Activated T-cell treated with anti-CD3 and anti-CD28 coated beads, Interleukin-2, amount 50 U/mL, for 72 hours (primary cell): ENCODE data around the gene KCNF1. TPM values are rescaled to one million over a fixed set of nuclear protein-coding genes. Genes with fewer than 3 reads are reported as not detected.

ENCODE experiments used
- ATAC-seq, 2 donors: fragments of 150-1000 bp; cut with Tn5 transposase; replicated peaks in 1 of 2; 2 replicates each; pipeline ENCODE4 v1.10.0; 2021; ENCODE audit warnings: moderate library complexity in 2 of 2, mild to moderate bottlenecking in 1 of 2
- DNase-seq, 2 donors: peaks; one replicate each; pipeline ENCODE4 v3.0.0; 2021 to 2022; ENCODE audit warnings: mixed read lengths in 1 of 2
- H3K27ac Mint-ChIP-seq: one replicate; pipeline ENCODE4 v1.8.0; 2022; ENCODE audit warnings: mild to moderate bottlenecking, moderate library complexity, mixed read lengths
- H3K27me3 Mint-ChIP-seq: one replicate; pipeline ENCODE4 v1.8.0; 2022; ENCODE audit warnings: low read depth, mixed read lengths
- H3K36me3 Mint-ChIP-seq, 2 donors: one replicate each; pipeline ENCODE4 v1.8.0; 2022; ENCODE audit warnings: mixed read lengths in 2 of 2, mild to moderate bottlenecking in 1 of 2; ENCODE audit not compliant: insufficient read depth in 2 of 2
- H3K4me1 Mint-ChIP-seq: one replicate; pipeline ENCODE4 v1.8.0; 2022; ENCODE audit warnings: low read depth, mixed read lengths
- H3K4me3 Mint-ChIP-seq, 2 donors: one replicate each; pipeline ENCODE4 v1.8.0; 2022; ENCODE audit warnings: mild to moderate bottlenecking in 2 of 2, mixed read lengths in 2 of 2, moderate library complexity in 2 of 2
- H3K9me3 Mint-ChIP-seq, 2 donors: one replicate each; pipeline ENCODE4 v1.8.0; 2022; ENCODE audit warnings: mixed read lengths in 2 of 2
- total RNA-seq, 2 donors: library from RNA; stranded (reverse); gene quantifications; one replicate each; pipeline ENCODE4 v1.2.3, GENCODE V29; 2022

The KCNF1 gene
- total RNA-seq: not detected

GRCh38 chr2:10911291-10912075, at the start of gene KCNF1:
TSS of gene KCNF1 (plus strand) at chr2:10911934. CDS start at chr2:10912427, 493 bp downstream.
- no peaks in the 10 kb centered on the region for H3K9me3 Mint-ChIP-seq
- peaks cover 6% of the 10 kb centered on the region for H3K4me1 Mint-ChIP-seq
- peak within 1 kb of the TSS in 1 of 2 donors; percentile 61 for H3K4me3 Mint-ChIP-seq
- H3K27ac Mint-ChIP-seq: no peak within 1 kb of the TSS
- ATAC-seq (no peak), DNase-seq (no peak)
- H3K27me3 Mint-ChIP-seq: peaks cover 38% of the 10 kb centered on the region
- H3K36me3 Mint-ChIP-seq: no peaks in the 10 kb centered on the region

GRCh38 chr2:10862330-10862729, 49.4 kb upstream of the KCNF1 start:
- Mint-ChIP-seq H3K4me1 (peaks cover 15% of the 10 kb centered on the region), H3K9me3 (no peaks in the 10 kb centered on the region), H3K36me3 (no peaks in the 10 kb centered on the region), H3K27me3 (peaks cover 41% of the 10 kb centered on the region), H3K27ac (no peak overlapping the region), H3K4me3 (no peak overlapping the region)
- no peak for ATAC-seq
- DNase-seq: no peak

- peaks cover 41% of the 10 kb centered on the region for H3K27me3 Mint-ChIP-seq
These were observed 48.7 kb upstream of the KCNF1 start for GRCh38 chr2:10863047-10863446.

GRCh38 chr2:10863837-10864236, 47.9 kb upstream of the KCNF1 start:
- Mint-ChIP-seq H3K4me1 (peaks cover 15% of the 10 kb centered on the region), H3K27me3 (peaks cover 41% of the 10 kb centered on the region), H3K4me3 (peak overlapping the region in 1 of 2 donors; percentile 39), H3K36me3 (no peaks in the 10 kb centered on the region), H3K27ac (no peak overlapping the region), H3K9me3 (no peaks in the 10 kb centered on the region)
- ATAC-seq (peak; percentile 29), DNase-seq (no peak)

More at GRCh38 chr2:10863047-10863446, 48.7 kb upstream of the KCNF1 start:
- Mint-ChIP-seq H3K27ac (no peak overlapping the region), H3K9me3 (no peaks in the 10 kb centered on the region), H3K36me3 (no peaks in the 10 kb centered on the region), H3K4me1 (peaks cover 15% of the 10 kb centered on the region), H3K4me3 (no peak overlapping the region)
- DNase-seq: no peak
- ATAC-seq: no peak

- peaks cover 41% of the 10 kb centered on the region for H3K27me3 Mint-ChIP-seq
- DNase-seq (no peak), ATAC-seq (no peak)
- H3K4me3 Mint-ChIP-seq: peak overlapping the region in 1 of 2 donors; percentile 39
- no peaks in the 10 kb centered on the region for H3K9me3 Mint-ChIP-seq
- H3K27ac Mint-ChIP-seq: no peak overlapping the region
- no peaks in the 10 kb centered on the region for H3K36me3 Mint-ChIP-seq
- peaks cover 15% of the 10 kb centered on the region for H3K4me1 Mint-ChIP-seq
These were observed 47.5 kb upstream of the KCNF1 start for GRCh38 chr2:10864251-10864650.

- ATAC-seq (peak; percentile 83 to 88), DNase-seq (peak; percentile 13 to 34)
- peak overlapping the region; percentile 32 to 59 for H3K4me3 Mint-ChIP-seq
- H3K27ac Mint-ChIP-seq: no peak overlapping the region
- H3K9me3 Mint-ChIP-seq: no peaks in the 10 kb centered on the region
- H3K4me1 Mint-ChIP-seq: peaks cover 15% of the 10 kb centered on the region
- H3K36me3 Mint-ChIP-seq: no peaks in the 10 kb centered on the region
- H3K27me3 Mint-ChIP-seq: peaks cover 41% of the 10 kb centered on the region
These were observed 46.7 kb upstream of the KCNF1 start for GRCh38 chr2:10864861-10865636.

- ATAC-seq: no peak
- peaks cover 15% of the 10 kb centered on the region for H3K4me1 Mint-ChIP-seq
- no peaks in the 10 kb centered on the region for H3K36me3 Mint-ChIP-seq
- H3K27ac Mint-ChIP-seq: no peak overlapping the region
- H3K9me3 Mint-ChIP-seq: no peaks in the 10 kb centered on the region
- no peak overlapping the region for H3K4me3 Mint-ChIP-seq
- H3K27me3 Mint-ChIP-seq: peaks cover 41% of the 10 kb centered on the region
- no peak for DNase-seq
These were observed 45.9 kb upstream of the KCNF1 start for GRCh38 chr2:10865841-10866240.

- Mint-ChIP-seq H3K4me3 (no peak overlapping the region), H3K27ac (no peak overlapping the region), H3K9me3 (peaks cover 0 to 4% of the 10 kb centered on the region in 2 donors), H3K27me3 (peaks cover 30% of the 10 kb centered on the region), H3K4me1 (peaks cover 15% of the 10 kb centered on the region), H3K36me3 (peaks cover 1 to 3% of the 10 kb centered on the region in 2 donors)
- ATAC-seq (no peak), DNase-seq (no peak)
These were observed 43.9 kb upstream of the KCNF1 start for GRCh38 chr2:10867692-10868420.

GRCh38 chr2:10868465-10869314, 43.0 kb upstream of the KCNF1 start:
- Mint-ChIP-seq H3K4me1 (peaks cover 14% of the 10 kb centered on the region), H3K9me3 (peaks cover 0 to 4% of the 10 kb centered on the region in 2 donors), H3K4me3 (no peak overlapping the region), H3K27ac (no peak overlapping the region), H3K36me3 (peaks cover 1 to 3% of the 10 kb centered on the region in 2 donors), H3K27me3 (peaks cover 22% of the 10 kb centered on the region)
- DNase-seq (no peak), ATAC-seq (no peak)

GRCh38 chr2:10871978-10872377, 39.8 kb upstream of the KCNF1 start:
- Mint-ChIP-seq H3K4me3 (no peak overlapping the region), H3K4me1 (peaks cover 5% of the 10 kb centered on the region), H3K27ac (peak overlapping the region; percentile 2), H3K9me3 (peaks cover 0 to 4% of the 10 kb centered on the region in 2 donors), H3K36me3 (peaks cover 1 to 3% of the 10 kb centered on the region in 2 donors), H3K27me3 (peaks cover 7% of the 10 kb centered on the region)
- DNase-seq (no peak), ATAC-seq (no peak)

GRCh38 chr2:10873171-10873570, 38.6 kb upstream of the KCNF1 start:
- H3K4me1 Mint-ChIP-seq: peaks cover 5% of the 10 kb centered on the region
- peaks cover 1 to 3% of the 10 kb centered on the region in 2 donors for H3K36me3 Mint-ChIP-seq
- H3K27me3 Mint-ChIP-seq: peaks cover 14% of the 10 kb centered on the region
- peak overlapping the region; percentile 55 for H3K27ac Mint-ChIP-seq
- H3K4me3 Mint-ChIP-seq: peak overlapping the region in 1 of 2 donors; percentile 55
- ATAC-seq (peak; percentile 24 to 51), DNase-seq (peak in 1 of 2 donors; percentile 21)
- H3K9me3 Mint-ChIP-seq: peaks cover 0 to 4% of the 10 kb centered on the region in 2 donors

GRCh38 chr2:10873790-10874437, 37.8 kb upstream of the KCNF1 start:
- H3K4me1 Mint-ChIP-seq: peaks cover 5% of the 10 kb centered on the region
- peak; percentile 66 to 87 for ATAC-seq
- DNase-seq: peak; percentile 10 to 29

More at GRCh38 chr2:10873790-10874437, 37.8 kb upstream of the KCNF1 start:
- Mint-ChIP-seq H3K36me3 (peaks cover 1 to 3% of the 10 kb centered on the region in 2 donors), H3K27me3 (peaks cover 16% of the 10 kb centered on the region), H3K27ac (no peak overlapping the region), H3K4me3 (no peak overlapping the region), H3K9me3 (peaks cover 0 to 4% of the 10 kb centered on the region in 2 donors)
